Tibial nerve (tissue), 3 donors: Measurements from ENCODE around the gene SEPTIN8.

Source experiments
- CTCF ChIP-seq, 5 experiments: fragments of 200-600 bp in 3 of 5; fragments of 450-650 bp in 2 of 5; sonication (generic) in 3 of 5; IDR thresholded peaks; one replicate each; pipeline ENCODE4 v1.5.1; 2016 to 2019; ENCODE audit warnings: antibody characterized with exemption in 5 of 5, mild to moderate bottlenecking in 3 of 5, moderate library complexity in 2 of 5
- POLR2A ChIP-seq, 2 donors: fragments of 450-650 bp; IDR thresholded peaks; one replicate each; pipeline ENCODE4 v1.6.1; 2017; ENCODE audit warnings: antibody characterized with exemption in 2 of 2, mild to moderate bottlenecking in 2 of 2, moderate library complexity in 2 of 2

- TF ChIP-seq CTCF (IDR thresholded peaks at IDR 0.05), result no peak
- no peak for TF ChIP-seq POLR2A (IDR thresholded peaks at IDR 0.05)
Measured at GRCh38 chr5:132816083-132816482, 39.0 kb upstream of the SEPTIN8 start.
